ENCODE data around the gene HOXD3. TPM values are rescaled to one million over a fixed set of nuclear protein-coding genes. Genes with fewer than 3 reads are reported as not detected.

Gene HOXD3
- total RNA-seq, 4 donors from 2014 or later = 0.40 to 2.9 (median 1.5) TPM; not detected in 1

DNA sequence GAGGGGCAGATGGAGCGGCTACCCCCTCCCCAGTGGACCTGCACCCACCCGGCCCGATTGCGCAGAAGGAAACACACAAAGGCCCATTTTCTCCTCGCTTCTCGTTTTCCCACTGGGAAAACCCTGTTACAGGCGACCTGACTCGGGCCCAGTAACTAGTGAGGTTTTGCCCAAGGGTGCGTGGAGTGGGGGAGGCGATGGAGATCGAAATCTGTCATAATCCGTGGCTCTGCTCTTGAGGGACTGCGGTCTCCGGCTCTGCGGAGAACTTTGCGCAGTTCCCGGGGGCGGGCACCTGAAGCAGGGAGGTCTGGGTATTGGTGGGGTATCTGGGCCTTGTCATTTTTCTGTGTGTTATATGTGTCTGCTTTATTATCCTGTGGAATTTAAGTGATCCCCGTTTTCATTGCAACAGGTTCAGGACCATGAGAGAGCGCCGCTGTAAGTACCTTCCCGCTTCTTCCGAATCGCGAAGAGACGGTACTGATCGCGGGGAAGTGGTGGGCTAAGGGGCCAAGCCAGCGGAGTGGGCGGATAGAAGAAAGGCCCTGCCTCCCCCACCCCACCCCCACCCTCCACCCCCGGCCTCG is 9.8 kb upstream of the HOXD3 start:
- no peak for DNase-seq
- H3K27ac ChIP-seq = no peak overlapping the region
- peaks cover 10 to 100% (median 31%) of the 10 kb centered on the region in 4 donors for H3K27me3 ChIP-seq
- H3K4me3 ChIP-seq = no peak overlapping the region
- peaks cover 4 to 29% (median 16%) of the 10 kb centered on the region in 3 donors for H3K4me1 ChIP-seq
- peaks cover 0 to 8% (median 0%) of the 10 kb centered on the region in 3 donors for H3K9me3 ChIP-seq
- TF ChIP-seq, protein P1, sequence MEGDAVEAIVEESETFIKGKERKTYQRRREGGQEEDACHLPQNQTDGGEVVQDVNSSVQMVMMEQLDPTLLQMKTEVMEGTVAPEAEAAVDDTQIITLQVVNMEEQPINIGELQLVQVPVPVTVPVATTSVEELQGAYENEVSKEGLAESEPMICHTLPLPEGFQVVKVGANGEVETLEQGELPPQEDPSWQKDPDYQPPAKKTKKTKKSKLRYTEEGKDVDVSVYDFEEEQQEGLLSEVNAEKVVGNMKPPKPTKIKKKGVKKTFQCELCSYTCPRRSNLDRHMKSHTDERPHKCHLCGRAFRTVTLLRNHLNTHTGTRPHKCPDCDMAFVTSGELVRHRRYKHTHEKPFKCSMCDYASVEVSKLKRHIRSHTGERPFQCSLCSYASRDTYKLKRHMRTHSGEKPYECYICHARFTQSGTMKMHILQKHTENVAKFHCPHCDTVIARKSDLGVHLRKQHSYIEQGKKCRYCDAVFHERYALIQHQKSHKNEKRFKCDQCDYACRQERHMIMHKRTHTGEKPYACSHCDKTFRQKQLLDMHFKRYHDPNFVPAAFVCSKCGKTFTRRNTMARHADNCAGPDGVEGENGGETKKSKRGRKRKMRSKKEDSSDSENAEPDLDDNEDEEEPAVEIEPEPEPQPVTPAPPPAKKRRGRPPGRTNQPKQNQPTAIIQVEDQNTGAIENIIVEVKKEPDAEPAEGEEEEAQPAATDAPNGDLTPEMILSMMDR (IDR thresholded peaks at IDR 0.05) = no peak
- no peak for TF ChIP-seq POLR2A (IDR thresholded peaks at IDR 0.05)
- intact Hi-C loops (cut with DNase I) = loop anchor here (10.0 kb wide), 1 partner anchor 307 kb away; no protein-coding TSS in a partner anchor
- WGBS, 2 donors = 32 to 43% methylated on average over 7 to 16 of the region's 32 CpGs
- no peaks in the 10 kb centered on the region for H3K36me3 ChIP-seq

DNA sequence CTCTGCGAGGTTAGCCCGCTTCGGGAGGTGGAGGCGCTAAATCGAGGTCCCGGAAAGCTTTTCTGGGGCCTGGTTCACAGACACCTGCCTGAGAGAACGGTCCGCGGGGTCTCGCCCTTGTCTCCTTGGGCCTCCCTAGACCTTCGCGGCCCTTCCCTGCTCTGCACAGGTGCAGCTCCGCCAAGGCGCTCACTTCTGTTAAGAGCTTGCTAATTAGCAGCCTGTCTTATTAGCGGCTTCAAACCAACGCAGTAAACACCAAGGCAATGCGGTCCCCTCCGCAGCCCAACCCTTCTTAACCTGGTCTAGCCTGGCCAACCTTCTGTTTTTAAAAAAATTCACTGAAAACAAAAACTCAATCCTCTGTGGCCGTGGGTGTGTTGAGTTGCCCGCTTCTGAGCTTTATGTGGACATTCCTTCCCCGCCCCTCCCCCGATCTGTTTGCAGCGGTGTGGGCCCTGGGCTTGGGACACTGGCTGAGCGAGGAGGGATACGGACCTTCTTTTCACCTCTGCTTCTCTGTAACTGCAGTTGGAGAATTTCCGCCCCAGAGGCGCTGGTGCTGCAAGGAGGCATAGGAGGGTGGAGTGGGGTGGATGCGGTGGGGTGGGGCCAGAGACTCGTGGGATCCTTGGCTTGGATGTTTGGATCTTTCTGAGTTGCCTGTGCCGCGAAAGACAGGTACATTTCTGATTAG is 9.2 kb upstream of the HOXD3 start:
- 22 to 42% methylated on average over 10 to 18 of the region's 31 CpGs for WGBS, 2 donors
- DNase-seq = no peak
- no peak overlapping the region for H3K27ac ChIP-seq
- no peak overlapping the region for H3K4me3 ChIP-seq
- H3K9me3 ChIP-seq = peaks cover 0 to 8% (median 0%) of the 10 kb centered on the region in 3 donors
- peaks cover 4 to 35% (median 16%) of the 10 kb centered on the region in 3 donors for H3K4me1 ChIP-seq
- no peaks in the 10 kb centered on the region for H3K36me3 ChIP-seq
- H3K27me3 ChIP-seq = peaks cover 10 to 100% (median 35%) of the 10 kb centered on the region in 4 donors
- TF ChIP-seq POLR2A (IDR thresholded peaks at IDR 0.05) = no peak
- TF ChIP-seq, protein P1 (IDR thresholded peaks at IDR 0.05) = no peak
- intact Hi-C loops (cut with DNase I) = loop anchor here (10.0 kb wide), 1 partner anchor 307 kb away; no protein-coding TSS in a partner anchor

DNA sequence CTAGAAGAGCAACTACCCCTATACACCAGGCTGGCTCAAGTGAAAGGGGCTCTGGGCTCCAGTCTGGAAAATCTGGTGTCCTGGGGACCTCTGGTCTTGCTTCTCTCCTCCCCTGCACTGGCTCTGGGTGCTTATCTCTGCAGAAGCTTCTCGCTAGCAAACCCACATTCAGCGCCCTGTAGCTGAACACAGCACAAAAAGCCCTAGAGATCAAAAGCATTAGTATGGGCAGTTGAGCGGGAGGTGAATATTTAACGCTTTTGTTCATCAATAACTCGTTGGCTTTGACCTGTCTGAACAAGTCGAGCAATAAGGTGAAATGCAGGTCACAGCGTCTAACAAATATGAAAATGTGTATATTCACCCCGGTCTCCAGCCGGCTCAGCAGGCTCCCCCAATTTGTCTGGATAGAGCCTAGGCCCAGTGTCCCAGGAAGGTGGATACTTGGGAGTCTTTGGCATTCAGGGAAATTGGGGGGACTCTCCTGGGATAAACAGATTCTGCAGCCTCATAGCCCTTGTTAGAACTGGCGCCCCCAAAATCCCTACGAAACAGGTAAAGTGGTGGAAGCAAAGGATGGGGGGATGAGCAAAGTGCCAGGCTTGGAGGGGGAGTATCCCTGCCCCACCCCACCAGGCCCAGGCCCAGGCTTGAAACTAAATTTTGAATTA is 8.2 kb upstream of the HOXD3 start:
- no peak for DNase-seq
- peaks cover 0 to 8% (median 0%) of the 10 kb centered on the region in 3 donors for H3K9me3 ChIP-seq

DNA sequence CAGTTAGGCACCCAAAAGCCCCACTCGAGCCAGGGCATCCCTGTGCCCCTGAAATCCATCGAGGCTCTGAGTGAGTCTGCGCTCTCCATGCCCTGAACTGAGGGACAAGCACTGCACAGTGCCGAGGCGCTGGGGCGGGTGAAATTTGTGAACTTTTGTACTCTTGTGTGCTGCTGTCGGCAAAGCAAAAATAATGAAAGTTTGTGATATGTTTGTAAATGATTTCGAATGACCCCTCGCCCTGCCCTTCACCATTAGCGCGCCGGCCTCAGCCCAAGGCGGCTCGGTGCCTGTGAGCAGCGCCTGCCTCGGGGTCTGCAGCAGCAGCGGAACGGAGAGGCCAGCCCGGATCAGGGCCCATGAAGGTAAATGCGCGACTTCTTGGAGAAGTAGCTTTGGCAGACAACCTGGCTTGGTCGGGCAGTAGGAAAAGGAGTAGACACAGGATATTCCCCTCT is 7.6 kb upstream of the HOXD3 start:
- Histone ChIP-seq H3K27ac (no peak overlapping the region), H3K9me3 (peaks cover 0 to 8% (median 0%) of the 10 kb centered on the region in 3 donors), H3K4me1 (peaks cover 4 to 35% (median 16%) of the 10 kb centered on the region in 3 donors), H3K27me3 (peaks cover 10 to 100% (median 40%) of the 10 kb centered on the region in 4 donors), H3K36me3 (no peaks in the 10 kb centered on the region), H3K4me3 (no peak overlapping the region)
- DNase-seq = no peak
- TF ChIP-seq POLR2A (IDR thresholded peaks at IDR 0.05) = no peak
- TF ChIP-seq, protein P1 (IDR thresholded peaks at IDR 0.05) = no peak
- intact Hi-C loops (cut with DNase I) = loop anchor here (10.0 kb wide), 1 partner anchor 305 kb away; no protein-coding TSS in a partner anchor
- WGBS, 2 donors = 47 to 57% methylated on average over 22 of the region's 22 CpGs

More for the DNA sequence above, 8.2 kb upstream of the HOXD3 start:
- WGBS, 2 donors = 24 to 35% methylated on average over 7 to 10 of the region's 11 CpGs
- no peak overlapping the region for H3K4me3 ChIP-seq
- H3K27ac ChIP-seq = no peak overlapping the region
- TF ChIP-seq POLR2A (IDR thresholded peaks at IDR 0.05) = no peak
- peaks cover 4 to 35% (median 16%) of the 10 kb centered on the region in 3 donors for H3K4me1 ChIP-seq
- H3K27me3 ChIP-seq = peaks cover 10 to 100% (median 38%) of the 10 kb centered on the region in 4 donors
- no peaks in the 10 kb centered on the region for H3K36me3 ChIP-seq
- intact Hi-C loops (cut with DNase I) = loop anchor here (10.0 kb wide), 1 partner anchor 306 kb away; no protein-coding TSS in a partner anchor

DNA sequence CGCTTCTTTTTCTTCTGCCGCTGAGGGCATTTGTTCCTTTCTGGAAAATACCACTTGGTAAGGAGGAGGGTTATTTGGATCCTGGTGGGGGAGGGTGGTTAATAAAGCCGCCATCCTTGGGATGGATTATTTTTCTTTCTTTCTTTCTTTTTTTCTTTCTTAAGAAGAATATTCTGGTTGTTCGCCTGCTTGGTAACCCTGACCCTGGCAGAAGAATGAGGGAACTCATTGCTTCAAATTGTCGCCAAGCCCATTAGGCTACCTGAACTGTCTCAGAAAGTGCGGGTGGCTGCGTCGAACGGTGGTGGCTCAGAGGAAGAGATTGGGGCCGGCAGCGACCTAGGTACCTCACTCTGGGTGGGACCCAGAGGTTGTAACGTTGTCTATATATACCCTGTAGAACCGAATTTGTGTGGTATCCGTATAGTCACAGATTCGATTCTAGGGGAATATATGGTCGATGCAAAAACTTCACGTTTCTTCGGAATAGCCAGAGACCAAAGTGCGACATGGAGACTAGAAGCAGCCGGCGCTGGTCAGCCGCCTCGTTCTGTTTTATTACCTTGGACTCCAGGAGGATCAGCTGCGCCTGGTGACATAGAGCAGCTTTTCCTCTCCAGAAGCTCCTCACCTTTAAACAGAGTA is 7.0 kb upstream of the HOXD3 start:
- intact Hi-C loops (cut with DNase I) = loop anchor here (10.0 kb wide), 1 partner anchor 305 kb away; no protein-coding TSS in a partner anchor
- WGBS, 2 donors = 31 to 56% methylated on average over 17 to 22 of the region's 24 CpGs
- Histone ChIP-seq H3K4me1 (peaks cover 4 to 35% (median 16%) of the 10 kb centered on the region in 3 donors), H3K9me3 (peaks cover 0 to 8% (median 0%) of the 10 kb centered on the region in 3 donors), H3K36me3 (no peaks in the 10 kb centered on the region), H3K4me3 (no peak overlapping the region), H3K27me3 (peaks cover 10 to 100% (median 43%) of the 10 kb centered on the region in 4 donors), H3K27ac (no peak overlapping the region)
- TF ChIP-seq, protein P1 (IDR thresholded peaks at IDR 0.05) = no peak
- no peak for TF ChIP-seq POLR2A (IDR thresholded peaks at IDR 0.05)
- no peak for DNase-seq

Data from esophagus squamous epithelium (tissue), 5 donors.